GM10248 (cell line): Measurements from ENCODE around the gene CRIP1.

ENCODE experiments used
- CTCF ChIA-PET: fragments of 300-600 bp; sonication (Branson Sonifier 250); formaldehyde crosslinking; extraction: SDS; loops from one replicate; lab custom pipeline; 2021; ENCODE audit warnings: antibody characterized with exemption; lab: Yijun Ruan, JAX
- POLR2A ChIA-PET: fragments of 350-650 bp; sonication (Branson Sonifier 250); formaldehyde crosslinking; extraction: SDS; loops from one replicate; lab custom pipeline; 2020; ENCODE audit warnings: antibody characterized with exemption; lab: Yijun Ruan, JAX
- DNase-seq: peaks from one replicate; pipeline ENCODE4 v3.0.0; 2012; ENCODE audit errors: extremely low spot score
- CTCF ChIP-seq: IDR thresholded peaks from 2 replicates; pipeline ENCODE4 v1.5.1; 2012; ENCODE audit warnings: mild to moderate bottlenecking, low read depth; ENCODE audit errors: extremely low read depth, missing control alignments, control extremely low read depth

Gene CRIP1

GRCh38 chr14:105492031-105492970, 5.6 kb downstream of the CRIP1 start:
- CTCF ChIA-PET: interaction anchor here (1.0 to 6.9 kb wide), 6 partner anchors 11 to 926 kb away, joined by 3 to 91 read pairs (median 4); no protein-coding TSS in a partner anchor
- TF ChIP-seq CTCF: no peak
- POLR2A ChIA-PET: interaction anchor here (0.6 to 1.1 kb wide), 2 partner anchors 14 to 962 kb away, joined by 3 to 4 read pairs; no protein-coding TSS in a partner anchor
- DNase-seq: no peak

DNA sequence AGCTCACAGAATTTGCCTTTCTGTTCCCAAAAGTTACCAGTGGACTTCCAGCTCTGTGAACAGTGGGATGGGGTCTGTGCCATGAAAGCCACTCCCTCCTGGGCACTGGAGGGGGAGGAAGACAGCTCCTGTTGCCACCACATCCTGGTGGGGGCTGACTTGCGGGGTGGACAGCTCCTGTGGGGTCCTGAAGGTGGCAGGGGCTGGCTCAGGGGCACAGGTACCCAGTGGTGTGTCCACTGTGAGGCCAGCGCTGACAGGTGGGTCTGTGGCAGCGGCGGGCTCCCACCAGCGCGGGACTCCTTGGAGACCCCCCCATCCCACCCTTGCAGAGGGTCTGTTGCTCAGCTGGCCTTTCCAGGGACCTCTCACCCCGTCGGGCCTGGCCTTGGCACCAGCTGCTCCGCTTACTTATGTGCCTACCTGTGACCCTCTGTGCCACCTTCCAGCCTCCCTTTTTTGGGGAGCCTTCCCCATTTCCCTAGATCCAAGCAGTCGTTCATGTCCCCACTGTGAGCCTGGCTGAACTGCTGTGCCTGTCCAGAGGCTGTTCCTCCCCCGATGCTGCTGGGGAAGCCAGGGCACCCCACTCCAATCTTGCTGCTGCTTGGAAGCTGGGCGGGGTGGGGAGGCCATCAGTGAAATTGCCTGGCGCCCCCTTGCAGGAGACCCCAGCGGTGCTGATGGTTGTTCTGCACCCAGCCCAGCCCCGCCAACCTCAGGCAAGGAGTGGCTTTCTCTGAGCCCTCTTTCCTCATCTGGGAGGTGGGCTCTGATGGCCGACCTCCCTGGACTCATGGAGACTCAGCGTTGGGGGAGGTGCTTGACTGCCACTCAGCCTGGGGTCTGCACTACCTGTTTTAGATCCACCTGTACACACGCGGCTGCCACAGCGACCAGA, 6.5 kb downstream of the CRIP1 start:
- ChIA-PET CTCF (interaction anchor here (1.3 to 6.9 kb wide), 5 partner anchors 11 to 925 kb away, joined by 3 to 91 read pairs (median 4); no protein-coding TSS in a partner anchor), POLR2A (interaction anchor here (0.6 kb wide), 1 partner anchor 364 kb away, joined by 5 read pairs; no protein-coding TSS in a partner anchor)
- no peak for TF ChIP-seq CTCF
- no peak for DNase-seq

DNA sequence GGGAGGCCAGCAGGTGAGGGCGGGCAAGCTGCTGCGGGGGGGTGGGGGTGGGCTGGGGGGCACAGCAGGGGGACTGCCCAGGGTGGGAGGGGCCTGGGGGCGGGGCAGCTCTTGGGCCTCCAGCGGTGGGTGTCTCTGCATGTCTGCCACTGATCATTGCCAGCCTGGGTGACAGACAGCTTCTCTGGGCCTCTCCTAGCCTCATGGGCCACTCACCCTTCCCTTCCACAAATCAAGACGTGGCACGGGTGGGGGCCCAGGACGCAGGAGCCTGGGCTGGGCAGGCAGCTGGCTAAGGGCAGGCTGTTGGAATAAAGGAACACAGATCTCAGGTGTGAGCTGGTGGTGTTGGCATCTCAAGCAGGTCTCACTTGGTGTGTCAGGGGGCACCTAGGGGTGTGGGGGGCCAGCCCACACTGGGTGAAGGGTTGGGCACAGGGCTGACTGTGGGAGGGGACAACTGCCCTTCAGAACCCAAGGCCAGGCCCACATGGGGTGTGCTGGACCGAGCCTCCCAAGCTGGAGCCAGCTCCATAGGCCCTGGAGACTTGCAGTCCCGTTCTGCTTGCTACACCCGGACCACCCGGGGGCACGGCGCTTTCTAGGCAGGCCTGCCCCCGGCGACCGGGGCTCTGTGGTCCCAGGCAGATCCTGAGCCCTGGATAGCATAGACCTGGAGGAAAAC, 7.4 kb downstream of the CRIP1 start:
- POLR2A ChIA-PET: interaction anchor here (0.6 kb wide), 1 partner anchor 364 kb away, joined by 5 read pairs; no protein-coding TSS in a partner anchor
- no peak for TF ChIP-seq CTCF
- no peak for DNase-seq
- CTCF ChIA-PET: interaction anchor here (2.8 to 6.9 kb wide), 2 partner anchors 12 to 123 kb away, joined by 14 to 91 read pairs; no protein-coding TSS in a partner anchor

GRCh38 chr14:105494606-105494929, 7.9 kb downstream of the CRIP1 start:
- POLR2A ChIA-PET: no interaction called here
- CTCF ChIA-PET: interaction anchor here (6.9 kb wide), 1 partner anchor 13 kb away, joined by 91 read pairs; no protein-coding TSS in a partner anchor
- TF ChIP-seq CTCF: no peak
- no peak for DNase-seq

- DNase-seq: no peak
- ChIA-PET POLR2A (no interaction called here), CTCF (interaction anchor here (6.9 kb wide), 1 partner anchor 14 kb away, joined by 91 read pairs; no protein-coding TSS in a partner anchor)
- TF ChIP-seq CTCF: no peak
Measured at GRCh38 chr14:105495101-105495989, 8.7 kb downstream of the CRIP1 start.
